DMS79 (cell line): Measurements from ENCODE around the gene MFSD2B.

ENCODE experiments used
- DNase-seq: peaks from one replicate; lab custom pipeline; 2025; lab: John Stamatoyannopoulos, UW

The MFSD2B gene

GRCh38 chr2:24050041-24050979, 40.4 kb downstream of the MFSD2B start:
- peak; percentile 13 for DNase-seq

GRCh38 chr2:24051833-24052232, 41.9 kb downstream of the MFSD2B start:
- DNase-seq, result no peak

GRCh38 chr2:24052951-24053350, 43.1 kb downstream of the MFSD2B start:
- DNase-seq, result no peak

GRCh38 chr2:24054366-24055010, 44.6 kb downstream of the MFSD2B start:
- DNase-seq, result no peak

- DNase-seq, result no peak
Measured at GRCh38 chr2:24055750-24056149, 45.9 kb downstream of the MFSD2B start.

GRCh38 chr2:24058564-24059271, 48.8 kb downstream of the MFSD2B start:
- DNase-seq, result no peak

GRCh38 chr2:24065341-24065740, 55.5 kb downstream of the MFSD2B start:
- DNase-seq, result no peak

- no peak for DNase-seq
Measured at GRCh38 chr2:24072259-24072658, 62.4 kb downstream of the MFSD2B start.

GRCh38 chr2:24073816-24074215, 63.9 kb downstream of the MFSD2B start:
- no peak for DNase-seq

- DNase-seq, result no peak
Measured at GRCh38 chr2:24075259-24075658, 65.4 kb downstream of the MFSD2B start.
